Measurements from ENCODE around the gene PKN1.

The PKN1 gene

GRCh38 chr19:14406645-14407401 lies 26.3 kb upstream of the PKN1 start:
- no peak for DNase-seq (ENCODE audit: low spot score)

GRCh38 chr19:14407605-14408484 lies 25.3 kb upstream of the PKN1 start:
- no peak for DNase-seq (ENCODE audit: low spot score)

- no peak for DNase-seq (ENCODE audit: low spot score)
Observed at GRCh38 chr19:14408491-14409145, 24.5 kb upstream of the PKN1 start.

DNA sequence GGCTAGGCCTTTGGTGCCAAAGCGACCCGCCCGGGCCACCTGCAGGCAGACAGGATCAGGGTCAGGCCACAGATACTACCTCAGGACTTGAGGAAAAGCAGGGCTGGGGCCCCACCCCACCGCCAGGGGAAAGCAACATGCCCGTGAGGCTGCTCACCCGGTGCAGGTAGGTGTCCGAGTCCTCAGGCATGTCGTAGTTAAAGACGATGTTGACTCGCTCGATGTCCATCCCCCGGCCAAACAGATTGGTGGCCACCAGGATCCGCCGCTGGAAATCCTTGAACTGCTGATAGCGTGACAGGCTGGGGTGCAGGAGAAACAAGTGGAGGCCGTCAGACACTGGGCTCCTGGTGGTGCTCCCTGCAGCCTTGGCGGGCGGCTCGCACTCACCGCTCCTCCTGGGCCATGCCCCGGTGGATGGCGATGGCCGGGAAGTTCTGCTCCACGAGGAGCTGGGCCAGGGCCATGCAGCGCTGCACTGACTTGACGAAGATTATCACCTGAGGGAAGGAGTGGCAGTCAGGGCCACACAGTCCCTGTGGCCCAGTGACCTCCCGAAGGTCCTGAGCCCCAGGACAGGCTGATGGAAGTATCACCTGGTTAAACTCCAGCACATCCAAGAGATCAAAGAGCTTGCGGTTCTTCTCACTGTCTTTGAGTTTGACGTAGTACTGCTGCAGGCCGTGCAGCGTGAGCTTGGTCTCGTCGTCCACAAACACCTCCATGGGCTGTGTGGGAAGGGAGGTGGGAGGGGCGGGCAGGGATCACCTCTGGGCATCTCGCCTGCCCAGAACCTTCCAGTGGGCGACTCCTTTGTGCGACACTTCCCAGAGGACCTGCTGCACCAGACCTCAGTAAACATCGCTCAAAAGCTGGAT lies 23.7 kb upstream of the PKN1 start:
- no peak for DNase-seq (ENCODE audit: low spot score)

DNA sequence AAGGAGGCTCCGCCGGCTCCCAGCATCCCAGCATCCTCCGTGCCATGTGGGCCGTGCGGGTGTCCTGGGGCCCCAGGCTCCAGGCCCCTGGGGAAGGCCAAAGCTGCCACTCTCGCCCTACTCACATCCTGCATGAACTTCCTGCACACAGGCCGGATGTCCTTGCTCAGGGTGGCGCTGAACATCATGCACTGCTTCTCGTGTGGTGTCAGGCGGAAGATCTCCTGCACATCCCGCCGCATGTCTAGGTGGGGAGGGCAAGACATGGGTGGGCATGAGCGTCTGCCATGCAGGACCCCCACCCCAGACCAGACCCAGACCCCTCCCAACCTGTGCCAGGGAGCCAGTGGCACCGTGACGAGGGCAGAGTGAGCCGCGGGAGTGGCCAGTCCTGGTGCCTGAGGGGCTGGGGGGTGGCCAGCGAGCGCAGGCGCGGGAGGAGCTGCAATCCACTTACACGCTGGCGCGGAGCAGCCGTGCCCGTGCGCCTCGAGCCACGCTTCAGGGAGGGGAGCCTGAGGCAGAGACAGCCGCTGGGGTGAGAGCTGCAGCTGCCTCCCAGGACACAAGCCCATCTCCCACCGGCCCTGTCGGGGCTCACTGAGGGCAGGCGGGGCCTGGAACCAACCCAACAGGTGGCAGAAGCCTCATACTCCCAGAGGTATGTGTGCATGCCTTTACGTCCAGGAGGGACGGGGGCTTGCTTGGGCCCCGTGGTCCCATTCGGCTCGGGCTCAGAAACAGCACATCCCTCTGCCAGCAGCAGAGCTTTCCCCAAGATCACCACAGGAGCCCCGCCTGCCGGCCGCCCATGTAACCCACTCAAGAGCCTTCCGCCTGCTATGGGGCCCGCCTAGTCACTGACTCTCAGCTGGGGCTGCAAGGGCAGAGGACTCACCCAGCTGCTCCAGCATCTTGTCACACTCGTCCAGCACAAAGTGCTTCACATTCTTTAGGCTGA lies 22.7 kb upstream of the PKN1 start:
- DNase-seq (ENCODE audit: low spot score) = no peak

DNA sequence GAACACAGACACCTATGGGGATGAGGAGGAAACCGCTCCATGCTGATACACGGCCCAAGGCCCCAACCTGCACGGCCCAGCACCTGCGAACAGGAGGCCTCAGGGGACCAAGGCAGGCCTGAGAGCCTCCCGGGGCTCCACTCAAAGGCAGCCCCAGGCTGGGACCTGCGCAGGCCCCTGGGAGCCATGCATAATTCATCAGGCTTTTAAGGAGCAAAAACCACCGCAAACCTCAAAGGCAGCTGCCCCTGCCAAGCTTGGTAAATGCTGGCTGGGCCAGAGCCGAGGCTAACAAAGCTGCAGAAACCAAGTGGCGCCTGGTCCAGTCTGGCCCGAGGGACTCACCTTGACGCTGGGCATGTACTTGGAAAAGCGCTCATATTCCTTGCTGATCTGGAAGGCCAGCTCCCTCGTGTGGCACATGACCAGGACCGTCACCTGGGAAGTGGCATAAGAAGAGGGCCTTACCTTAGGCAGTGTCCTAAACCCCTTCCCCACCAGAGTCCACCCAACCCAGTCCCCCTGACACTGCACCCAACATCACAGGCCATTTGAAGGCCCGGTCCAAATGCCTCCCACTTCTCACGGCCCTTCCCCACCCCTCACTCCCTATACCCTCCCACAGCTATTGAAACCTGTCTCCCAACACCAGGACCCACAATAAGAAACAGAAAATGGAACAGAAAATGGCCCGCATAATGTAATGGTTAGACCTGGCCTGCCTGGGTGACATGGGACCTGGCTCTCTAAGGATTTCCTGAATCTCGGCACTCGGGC lies 21.8 kb upstream of the PKN1 start:
- no peak for DNase-seq (ENCODE audit: low spot score)

GRCh38 chr19:14411938-14412245 lies 21.2 kb upstream of the PKN1 start:
- no peak for DNase-seq (ENCODE audit: low spot score)

DNA sequence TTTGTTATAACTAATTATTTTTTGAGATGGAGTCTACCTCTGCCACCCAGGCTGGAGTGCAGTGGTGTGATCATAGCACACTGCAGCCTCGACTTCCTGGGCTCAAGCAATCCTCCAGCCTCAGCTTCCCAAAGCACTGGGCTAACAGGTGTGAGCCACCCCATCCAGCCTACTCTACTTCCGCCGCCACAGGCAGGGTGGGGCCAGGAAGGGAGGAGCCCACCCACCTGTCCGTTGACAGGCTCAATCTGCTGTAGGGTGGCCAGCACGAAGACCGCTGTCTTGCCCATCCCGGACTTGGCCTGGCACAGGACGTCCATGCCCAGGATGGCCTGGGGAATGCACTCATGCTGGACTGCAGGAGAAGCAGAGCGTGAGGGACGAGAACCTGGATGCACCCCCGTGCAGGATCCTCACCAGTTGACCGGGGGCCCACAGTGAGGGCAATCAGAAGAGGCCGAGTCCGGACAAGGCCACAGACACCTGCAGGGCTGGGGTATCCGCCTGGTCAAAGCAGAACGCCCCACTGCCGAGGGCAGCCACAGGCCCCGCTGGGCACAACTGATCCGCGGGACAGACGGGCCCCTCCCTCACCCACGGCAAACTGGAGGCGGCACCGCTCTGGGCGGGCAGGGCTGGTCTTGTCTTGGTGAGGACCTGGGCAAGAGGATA lies 20.6 kb upstream of the PKN1 start:
- no peak for DNase-seq (ENCODE audit: low spot score)

DNA sequence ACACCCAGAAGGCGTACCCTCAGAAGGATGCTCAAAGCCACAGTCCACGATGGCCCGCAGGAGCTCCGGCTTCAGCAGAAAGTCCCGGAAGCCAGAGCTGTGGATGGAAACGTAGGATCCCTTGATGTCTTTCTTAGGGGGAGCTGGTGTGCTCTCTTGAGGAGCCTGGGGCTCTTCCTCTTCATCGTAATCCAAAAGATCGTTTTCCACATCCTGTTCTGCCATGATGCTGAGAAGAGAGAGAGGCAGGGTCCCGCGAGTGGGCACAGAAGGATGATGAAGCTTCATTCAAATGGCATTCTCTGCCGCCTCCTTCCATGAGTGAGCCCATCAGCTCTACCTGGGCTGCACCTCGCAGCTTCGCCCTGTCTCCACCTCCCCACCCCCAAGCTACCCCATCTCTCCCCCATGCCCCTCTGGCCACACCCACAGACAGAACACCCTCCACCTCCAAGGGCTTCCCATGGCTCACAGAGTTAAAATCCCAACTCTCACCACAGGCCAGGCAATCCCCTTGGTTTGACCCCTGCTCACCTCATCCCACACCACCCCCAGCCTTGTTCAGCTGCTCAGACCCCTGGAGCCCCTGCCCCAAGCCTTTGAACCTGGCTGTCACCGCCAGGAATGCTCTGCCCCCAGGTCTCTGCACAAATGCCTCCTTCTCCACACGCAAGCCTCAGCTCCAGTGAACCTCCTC lies 20.0 kb upstream of the PKN1 start:
- no peak for DNase-seq (ENCODE audit: low spot score)

DNA sequence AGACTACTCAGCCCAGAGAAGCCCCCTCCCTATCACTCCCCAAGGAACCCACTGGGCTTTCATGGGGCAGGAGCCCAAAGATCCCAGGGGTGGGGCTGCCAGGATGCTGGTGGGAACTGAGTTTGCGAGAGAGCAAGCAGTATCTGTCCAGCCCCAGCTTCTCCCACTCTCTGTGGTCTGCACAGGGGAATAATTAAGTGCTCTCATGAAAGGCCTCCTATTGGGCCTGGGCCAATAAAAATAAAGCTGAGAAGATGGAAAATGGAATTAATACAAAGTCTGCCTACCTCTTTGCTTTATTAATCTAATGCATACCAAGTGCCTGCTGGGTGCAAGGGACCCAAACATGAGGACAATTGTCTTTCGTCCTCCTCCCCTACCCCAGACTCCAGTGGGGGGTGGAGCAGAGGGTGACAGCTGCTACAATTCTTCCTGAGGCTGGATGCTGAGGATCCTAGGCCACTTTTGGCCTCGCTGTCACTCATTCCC lies 19.4 kb upstream of the PKN1 start:
- DNase-seq (ENCODE audit: low spot score) = no peak

- no peak for DNase-seq (ENCODE audit: low spot score)
Observed at GRCh38 chr19:14414926-14415690, 18.0 kb upstream of the PKN1 start.

DNA sequence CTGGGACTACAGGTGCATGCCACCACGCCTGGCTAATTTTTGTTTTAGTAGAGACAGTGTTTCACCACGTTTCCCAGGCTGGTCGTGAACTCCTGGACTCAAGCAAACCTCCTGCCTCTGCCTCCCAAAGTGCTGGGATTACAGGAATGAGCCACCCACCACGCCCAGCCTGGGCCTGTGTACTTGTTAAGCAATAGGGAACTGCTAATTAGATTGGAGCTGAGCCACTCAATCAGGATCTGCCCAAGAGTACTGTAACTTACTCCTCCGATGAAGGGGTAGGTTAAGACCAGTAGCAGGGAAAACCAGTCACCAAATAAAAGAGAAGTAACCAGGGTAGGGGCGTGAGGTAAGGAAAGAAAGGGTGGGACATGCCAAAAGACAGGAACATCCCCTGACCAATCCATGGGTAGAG lies 16.3 kb upstream of the PKN1 start:
- DNase-seq (ENCODE audit: low spot score) = peak; percentile 6

DNA sequence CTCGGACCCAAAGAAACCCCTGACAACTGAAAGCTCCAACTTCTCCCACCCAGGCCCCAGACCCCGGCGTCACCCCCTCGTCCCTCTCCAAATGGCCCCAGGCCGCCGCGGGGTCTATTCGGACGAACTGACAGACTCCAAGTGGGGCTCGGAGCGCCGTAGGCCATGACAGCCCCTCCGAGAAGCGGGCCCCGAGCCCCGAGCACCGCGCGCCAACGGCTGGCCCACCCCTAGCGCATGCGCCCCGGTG lies 14.3 kb upstream of the PKN1 start:
- DNase-seq (ENCODE audit: low spot score) = peak; percentile 71

DNA sequence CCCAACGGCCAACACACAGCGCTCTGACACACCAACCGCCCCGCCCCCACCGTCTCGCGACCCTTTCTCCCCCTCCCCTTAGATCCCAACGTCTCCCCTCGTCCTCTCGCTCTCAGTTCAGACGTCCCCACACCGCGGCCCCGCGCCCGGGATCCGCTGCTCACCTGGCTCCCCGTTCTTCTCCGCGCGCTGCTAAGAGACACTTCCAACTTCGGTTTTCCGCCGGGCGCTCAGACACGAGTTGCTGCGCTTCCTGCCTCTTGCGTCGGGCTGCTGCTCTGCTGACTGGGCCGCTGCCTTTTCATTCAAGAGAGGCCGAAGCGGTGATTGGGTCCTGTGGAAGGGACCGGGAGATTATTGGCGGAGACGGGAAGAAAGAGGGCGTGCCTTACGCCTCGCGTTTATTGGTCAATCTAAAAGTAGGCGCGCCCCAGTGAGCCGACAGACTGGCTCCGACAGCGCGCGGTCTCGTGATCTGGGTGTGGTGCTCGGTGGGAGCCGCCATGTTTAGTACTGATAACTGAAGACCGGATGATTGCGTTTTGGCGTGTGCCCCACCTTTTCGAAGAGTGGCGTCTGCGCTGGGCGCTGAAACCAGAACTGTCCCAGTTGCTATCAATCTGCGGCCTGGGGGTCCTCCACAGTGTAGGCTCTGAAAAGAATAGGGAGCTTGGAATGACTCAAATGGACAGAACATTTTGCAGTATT lies 13.8 kb upstream of the PKN1 start, which contains the start of gene DDX39A:
Gene DDX39A, minus strand, starts transcription at position 236 of the 708 bp plus-strand sequence. CDS start 6,121 bp downstream, outside the sequence.
- DNase-seq (ENCODE audit: low spot score) = peak; percentile 99

GRCh38 chr19:14425696-14426138 lies 7.4 kb upstream of the PKN1 start:
- DNase-seq (ENCODE audit: low spot score) = no peak

GRCh38 chr19:14427461-14427860 lies 5.6 kb upstream of the PKN1 start:
- DNase-seq (ENCODE audit: low spot score) = no peak

- DNase-seq (ENCODE audit: low spot score) = no peak
Observed at GRCh38 chr19:14428882-14429416, 4.2 kb upstream of the PKN1 start.
